Esophagus muscularis mucosa (tissue), 4 donors: ENCODE results near the gene ZIC2. TPM values are rescaled to one million over a fixed set of nuclear protein-coding genes. Genes with fewer than 3 reads are reported as not detected.

Experiments used
- DNase-seq: peaks from one replicate; pipeline ENCODE4 v3.0.0-alpha.2; 2017; ENCODE audit errors: extremely low spot score
- H3K27ac ChIP-seq, 4 donors: fragments of 200-600 bp; sonication (generic); replicated peaks in 1 of 4; 1 replicate in 3 of 4; 2 replicates in 1 of 4; pipeline ENCODE4 v1.5.1; 2016 to 2019; ENCODE audit warnings: mild to moderate bottlenecking in 1 of 4
- H3K27me3 ChIP-seq, 4 donors: fragments of 200-600 bp; sonication (generic); one replicate each; pipeline versions ENCODE4 v1.5.1 to v1.6.0; 2016 to 2019
- H3K36me3 ChIP-seq, 4 donors: fragments of 200-600 bp; sonication (generic); one replicate each; pipeline ENCODE4 v1.5.1; 2016 to 2019
- H3K4me1 ChIP-seq, 4 donors: fragments of 200-600 bp; sonication (generic); one replicate each; pipeline ENCODE4 v1.5.1; 2016 to 2019
- H3K4me3 ChIP-seq, 4 donors: fragments of 200-600 bp; sonication (generic); 1 replicate in 2 of 4; 2 replicates in 2 of 4; pipeline ENCODE4 v1.5.1; 2016 to 2019; ENCODE audit warnings: mild to moderate bottlenecking in 4 of 4, moderate library complexity in 1 of 4
- H3K9me3 ChIP-seq, 4 donors: fragments of 200-600 bp; sonication (generic); 1 replicate in 3 of 4; 2 replicates in 1 of 4; pipeline ENCODE4 v1.5.1; 2016 to 2019
- EP300 ChIP-seq: sonication (generic); formaldehyde crosslinking; IDR thresholded peaks from one replicate; pipeline ENCODE4 v1.6.1; 2017; ENCODE audit warnings: antibody characterized with exemption
- POLR2A ChIP-seq: fragments of 450-650 bp; IDR thresholded peaks from one replicate; pipeline ENCODE4 v1.6.1; 2017; ENCODE audit warnings: antibody characterized with exemption, moderate library complexity, mild to moderate bottlenecking, low read depth
- POLR2AphosphoS5 ChIP-seq, 2 donors: sonication (generic); formaldehyde crosslinking; IDR thresholded peaks; one replicate each; pipeline ENCODE4 v1.6.1; 2017; ENCODE audit warnings: antibody characterized with exemption in 2 of 2
- WGBS: methylation state at CpG from one replicate; pipeline ENCODE4 v1.1.5; 2018; 5-methylcytosine and 5-hydroxymethylcytosine counted together
- intact Hi-C: fragments of 100-400 bp; cut with DNase I; formaldehyde crosslinking; loops from one replicate; pipeline ENCODE4 v1.15.1; 2023
- total RNA-seq, 4 donors: library from RNA; depleted of rRNA; stranded (reverse); fragments of >200 nt; gene quantifications; one replicate each; pipeline versions ENCODE4 v1.1.0 to v1.2.1, GENCODE V29; 2016
- TF ChIP-seq, protein P1 (sequence below), 3 experiments: fragments of 200-600 bp in 2 of 3; fragments of 450-650 bp in 1 of 3; sonication (generic) in 2 of 3; IDR thresholded peaks; one replicate each; pipeline ENCODE4 v1.5.1; 2017 to 2019; ENCODE audit warnings: antibody characterized with exemption in 3 of 3, mild to moderate bottlenecking in 2 of 3, moderate library complexity in 1 of 3

Gene ZIC2
- total RNA-seq, 4 donors from 2014 or later = not detected

DNA sequence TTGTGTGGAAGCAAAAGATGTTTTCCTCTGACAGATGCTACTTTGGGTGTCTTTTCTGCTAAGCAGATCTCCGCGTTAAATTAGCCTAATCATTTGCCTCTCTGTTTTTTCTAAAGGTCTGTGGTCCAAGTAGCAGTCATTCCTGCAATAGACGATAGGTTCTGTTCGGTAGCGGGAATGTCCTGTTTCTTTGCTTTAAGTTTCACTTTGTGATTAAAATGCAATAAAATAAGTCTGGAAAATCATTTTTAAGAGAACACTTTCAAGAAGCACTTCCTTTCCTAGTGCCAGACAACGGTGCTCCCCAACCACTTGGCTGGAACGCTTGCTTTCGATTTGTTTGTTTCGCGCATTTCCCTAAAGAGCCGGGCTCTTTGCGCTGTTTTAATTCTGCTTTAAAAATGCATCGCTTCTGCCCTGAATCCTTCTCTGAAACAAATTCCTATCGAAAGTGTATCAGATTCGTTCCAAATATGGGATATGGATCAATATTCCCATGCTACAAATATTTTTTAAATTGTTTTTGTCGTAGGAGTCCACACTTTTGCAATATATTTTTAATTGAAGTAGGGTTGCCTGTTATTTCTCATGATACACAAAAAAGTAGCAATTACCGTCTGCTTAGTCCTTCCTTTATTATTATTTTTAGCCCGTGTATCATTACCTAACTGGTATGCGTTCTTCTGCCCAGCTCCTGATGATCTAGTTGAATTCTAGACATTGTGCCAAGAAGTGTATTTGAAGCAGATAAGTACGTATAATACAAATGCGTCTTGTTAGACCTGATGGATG is 14.2 kb downstream of the ZIC2 start:
- H3K27ac ChIP-seq = no peak overlapping the region
- peaks cover 0 to 27% (median 18%) of the 10 kb centered on the region in 4 donors for H3K4me1 ChIP-seq
- intact Hi-C loops = no loop called here
- H3K4me3 ChIP-seq = no peak overlapping the region
- H3K36me3 ChIP-seq = no peaks in the 10 kb centered on the region
- WGBS = 12% methylated on average over 21 of the region's 21 CpGs
- no peak for DNase-seq
- peaks cover 0 to 4% (median 0%) of the 10 kb centered on the region in 4 donors for H3K9me3 ChIP-seq
- peaks cover 6 to 98% (median 77%) of the 10 kb centered on the region in 4 donors for H3K27me3 ChIP-seq
- TF ChIP-seq, protein P1, sequence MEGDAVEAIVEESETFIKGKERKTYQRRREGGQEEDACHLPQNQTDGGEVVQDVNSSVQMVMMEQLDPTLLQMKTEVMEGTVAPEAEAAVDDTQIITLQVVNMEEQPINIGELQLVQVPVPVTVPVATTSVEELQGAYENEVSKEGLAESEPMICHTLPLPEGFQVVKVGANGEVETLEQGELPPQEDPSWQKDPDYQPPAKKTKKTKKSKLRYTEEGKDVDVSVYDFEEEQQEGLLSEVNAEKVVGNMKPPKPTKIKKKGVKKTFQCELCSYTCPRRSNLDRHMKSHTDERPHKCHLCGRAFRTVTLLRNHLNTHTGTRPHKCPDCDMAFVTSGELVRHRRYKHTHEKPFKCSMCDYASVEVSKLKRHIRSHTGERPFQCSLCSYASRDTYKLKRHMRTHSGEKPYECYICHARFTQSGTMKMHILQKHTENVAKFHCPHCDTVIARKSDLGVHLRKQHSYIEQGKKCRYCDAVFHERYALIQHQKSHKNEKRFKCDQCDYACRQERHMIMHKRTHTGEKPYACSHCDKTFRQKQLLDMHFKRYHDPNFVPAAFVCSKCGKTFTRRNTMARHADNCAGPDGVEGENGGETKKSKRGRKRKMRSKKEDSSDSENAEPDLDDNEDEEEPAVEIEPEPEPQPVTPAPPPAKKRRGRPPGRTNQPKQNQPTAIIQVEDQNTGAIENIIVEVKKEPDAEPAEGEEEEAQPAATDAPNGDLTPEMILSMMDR (IDR thresholded peaks at IDR 0.05) = no peak
- TF ChIP-seq POLR2AphosphoS5 (IDR thresholded peaks at IDR 0.05) = peak; percentile 31 to 69

DNA sequence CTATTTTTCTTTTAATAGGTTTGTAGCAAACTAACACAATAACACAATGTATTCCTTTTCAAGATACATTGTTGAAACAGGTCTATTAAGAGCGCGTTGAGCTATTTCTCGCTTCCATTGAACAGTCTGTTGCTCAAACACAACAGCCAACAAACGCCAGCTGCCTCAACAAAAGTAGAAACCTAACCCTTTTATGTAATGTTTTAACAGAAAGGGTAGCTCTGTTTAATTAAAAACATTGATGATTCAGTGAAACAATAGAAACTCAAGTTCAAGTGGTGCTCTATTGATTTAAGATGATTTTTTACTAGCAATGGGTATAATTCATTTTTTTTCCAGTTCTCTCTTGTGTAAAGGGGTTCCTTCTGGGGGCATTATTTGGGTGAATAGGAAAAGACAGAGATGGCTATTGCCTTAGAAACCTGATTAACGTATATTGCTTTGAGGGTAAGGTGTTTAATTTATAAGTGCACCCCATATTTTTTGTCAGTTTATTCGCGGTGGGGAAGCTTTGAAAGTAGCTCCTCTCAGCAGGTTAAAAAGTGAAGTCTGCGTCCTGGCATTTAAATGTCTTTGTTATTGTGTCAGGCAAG is 14.9 kb downstream of the ZIC2 start:
- intact Hi-C loops = no loop called here
- Histone ChIP-seq H3K4me1 (peaks cover 0 to 20% (median 11%) of the 10 kb centered on the region in 4 donors), H3K9me3 (peaks cover 0 to 4% (median 0%) of the 10 kb centered on the region in 4 donors), H3K27me3 (peaks cover 6 to 98% (median 70%) of the 10 kb centered on the region in 4 donors), H3K36me3 (no peaks in the 10 kb centered on the region), H3K4me3 (no peak overlapping the region), H3K27ac (no peak overlapping the region)
- TF ChIP-seq, protein P1 (IDR thresholded peaks at IDR 0.05) = no peak
- no peak for TF ChIP-seq POLR2A
- no peak for TF ChIP-seq EP300
- no peak for TF ChIP-seq POLR2AphosphoS5 (IDR thresholded peaks at IDR 0.05)
- DNase-seq = no peak
- 25% methylated on average over 8 of the region's 8 CpGs for WGBS

DNA sequence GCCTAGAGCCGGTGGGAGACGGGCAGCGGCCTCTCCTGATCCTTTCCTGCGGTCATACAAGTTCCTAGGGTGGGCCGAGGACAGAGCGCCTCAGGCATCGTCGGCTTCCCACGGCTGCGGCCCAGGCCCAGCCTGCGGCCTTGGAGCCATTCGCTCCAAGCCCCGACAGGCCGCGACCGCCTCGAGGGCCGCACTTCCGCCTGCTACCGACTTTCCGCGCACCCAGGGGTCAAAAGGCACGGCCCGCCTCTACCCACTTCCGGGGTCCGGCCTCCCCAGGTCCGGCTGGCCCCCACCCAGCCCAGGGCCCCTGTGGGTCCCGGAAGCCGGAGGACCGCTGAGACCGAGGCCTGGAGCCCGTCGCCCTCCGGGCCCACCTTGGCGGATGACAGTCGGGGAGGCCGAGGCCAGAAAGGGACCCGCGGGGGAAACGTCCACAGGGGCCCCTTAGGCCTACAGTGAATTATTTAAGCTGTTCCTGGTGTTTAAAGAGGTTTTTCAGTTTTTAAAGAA is 16.2 kb downstream of the ZIC2 start:
- peaks cover 6 to 95% (median 61%) of the 10 kb centered on the region in 4 donors for H3K27me3 ChIP-seq
- peaks cover 0 to 4% (median 0%) of the 10 kb centered on the region in 4 donors for H3K9me3 ChIP-seq
- no peak overlapping the region for H3K27ac ChIP-seq
- intact Hi-C loops = no loop called here
- WGBS = 80% methylated on average over 14 of the region's 40 CpGs
- no peak overlapping the region for H3K4me3 ChIP-seq
- peaks cover 0 to 12% (median 7%) of the 10 kb centered on the region in 4 donors for H3K4me1 ChIP-seq
- TF ChIP-seq POLR2AphosphoS5 (IDR thresholded peaks at IDR 0.05) = no peak
- TF ChIP-seq, protein P1 (IDR thresholded peaks at IDR 0.05) = no peak
- no peaks in the 10 kb centered on the region for H3K36me3 ChIP-seq
- DNase-seq = no peak

DNA sequence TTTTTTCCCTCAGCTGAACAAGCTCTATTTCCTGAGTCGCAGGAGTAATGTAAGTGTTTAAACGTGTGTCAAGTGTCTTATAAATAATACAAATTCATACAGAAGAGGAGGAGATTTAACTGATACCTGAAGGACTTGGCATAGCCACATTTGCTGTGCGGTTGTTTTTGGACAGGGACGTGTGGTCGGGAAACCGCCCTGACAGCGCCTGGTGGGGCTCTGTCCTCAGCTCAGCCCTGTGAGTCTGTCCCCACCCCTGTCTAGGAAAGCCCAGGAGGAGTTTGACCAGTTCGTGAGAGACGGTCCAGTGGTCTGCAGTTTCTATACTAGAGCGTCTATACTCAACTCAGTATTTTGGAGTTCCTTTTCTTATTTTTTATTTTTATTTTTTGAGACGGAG is 16.7 kb downstream of the ZIC2 start:
- H3K4me1 ChIP-seq = peaks cover 0 to 12% (median 7%) of the 10 kb centered on the region in 4 donors
- intact Hi-C loops = no loop called here
- H3K4me3 ChIP-seq = no peak overlapping the region
- no peaks in the 10 kb centered on the region for H3K36me3 ChIP-seq
- no peak overlapping the region for H3K27ac ChIP-seq
- H3K27me3 ChIP-seq = peaks cover 6 to 95% (median 57%) of the 10 kb centered on the region in 4 donors
- peaks cover 0 to 4% (median 0%) of the 10 kb centered on the region in 4 donors for H3K9me3 ChIP-seq
- WGBS = 88% methylated on average over 11 of the region's 11 CpGs
- no peak for DNase-seq
- TF ChIP-seq POLR2A (no peak), EP300 (no peak), POLR2AphosphoS5 (IDR thresholded peaks at IDR 0.05) (no peak)
- TF ChIP-seq, protein P1 (IDR thresholded peaks at IDR 0.05) = no peak
